GM12872 (cell line): ENCODE results near the gene COL5A3.

Experiments
- TF ChIP-seq, protein P1 (sequence below): IDR thresholded peaks from 3 replicates; pipeline ENCODE4 v1.5.1; 2011; ENCODE audit warnings: low read depth, mild to moderate bottlenecking, low read length, moderate library complexity; ENCODE audit not compliant: insufficient read depth

COL5A3 gene

DNA sequence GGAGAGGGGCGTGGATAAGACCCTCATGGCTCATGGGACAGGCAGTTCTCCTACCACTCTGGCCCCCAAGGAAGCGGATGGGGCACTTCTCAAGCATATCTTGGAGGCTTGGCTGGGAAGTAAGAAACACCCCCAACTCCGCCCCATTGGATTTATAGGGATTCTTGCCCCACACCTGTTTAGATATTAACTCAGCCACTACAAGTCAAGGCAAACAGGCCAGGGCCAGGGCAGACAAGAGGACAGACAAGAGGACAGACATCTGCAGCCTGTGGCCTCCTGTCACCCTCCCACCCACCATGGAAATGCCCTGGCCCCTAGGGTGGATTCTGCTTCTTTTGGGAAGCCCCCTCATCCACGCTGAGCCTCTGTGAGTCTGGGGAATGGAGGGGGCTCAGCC, 27.1 kb upstream of the COL5A3 start:
- TF ChIP-seq, protein P1, sequence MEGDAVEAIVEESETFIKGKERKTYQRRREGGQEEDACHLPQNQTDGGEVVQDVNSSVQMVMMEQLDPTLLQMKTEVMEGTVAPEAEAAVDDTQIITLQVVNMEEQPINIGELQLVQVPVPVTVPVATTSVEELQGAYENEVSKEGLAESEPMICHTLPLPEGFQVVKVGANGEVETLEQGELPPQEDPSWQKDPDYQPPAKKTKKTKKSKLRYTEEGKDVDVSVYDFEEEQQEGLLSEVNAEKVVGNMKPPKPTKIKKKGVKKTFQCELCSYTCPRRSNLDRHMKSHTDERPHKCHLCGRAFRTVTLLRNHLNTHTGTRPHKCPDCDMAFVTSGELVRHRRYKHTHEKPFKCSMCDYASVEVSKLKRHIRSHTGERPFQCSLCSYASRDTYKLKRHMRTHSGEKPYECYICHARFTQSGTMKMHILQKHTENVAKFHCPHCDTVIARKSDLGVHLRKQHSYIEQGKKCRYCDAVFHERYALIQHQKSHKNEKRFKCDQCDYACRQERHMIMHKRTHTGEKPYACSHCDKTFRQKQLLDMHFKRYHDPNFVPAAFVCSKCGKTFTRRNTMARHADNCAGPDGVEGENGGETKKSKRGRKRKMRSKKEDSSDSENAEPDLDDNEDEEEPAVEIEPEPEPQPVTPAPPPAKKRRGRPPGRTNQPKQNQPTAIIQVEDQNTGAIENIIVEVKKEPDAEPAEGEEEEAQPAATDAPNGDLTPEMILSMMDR, result no peak

DNA sequence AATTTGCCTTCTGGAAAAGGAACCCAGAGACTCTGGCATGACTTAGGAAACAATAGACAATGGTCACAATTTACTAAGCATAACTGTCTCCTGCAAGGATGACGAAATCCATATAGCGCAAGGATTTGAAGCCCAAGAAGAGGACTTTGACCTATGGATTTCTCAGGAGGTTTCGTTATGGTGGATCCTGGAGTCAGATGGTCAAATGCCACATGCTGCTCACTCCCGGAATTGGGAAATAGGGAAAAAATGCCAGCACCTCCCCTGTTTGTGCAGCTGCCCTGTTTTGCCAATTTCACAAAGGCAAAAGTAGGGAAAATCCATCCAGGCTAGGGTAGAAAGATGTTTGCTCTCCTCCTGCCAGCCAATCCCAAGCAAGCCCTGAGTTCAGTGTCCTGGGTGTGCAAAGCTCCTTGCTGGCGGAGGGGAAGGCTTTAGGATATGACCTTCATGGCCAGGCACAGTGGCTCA, 26.3 kb upstream of the COL5A3 start:
- TF ChIP-seq, protein P1, result no peak

DNA sequence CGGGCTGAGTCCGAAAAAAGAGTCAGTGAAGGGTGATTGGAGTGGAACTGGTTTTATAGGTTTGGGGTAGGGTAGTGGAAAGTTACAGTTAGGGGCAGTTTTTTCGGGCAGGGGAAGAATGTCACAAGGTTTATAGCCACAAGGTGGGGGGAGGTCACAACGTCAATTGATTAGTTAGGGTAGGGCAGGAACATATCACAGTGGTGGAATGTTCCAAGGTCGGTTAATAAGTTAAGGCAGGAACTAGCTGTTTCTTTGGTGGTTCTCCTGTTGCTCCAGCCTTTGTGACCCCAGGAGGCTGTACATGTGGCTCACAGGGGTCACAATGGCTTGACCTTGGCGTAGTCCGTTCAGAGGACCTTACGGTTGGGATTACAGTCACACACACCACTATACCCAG, 23.3 kb upstream of the COL5A3 start:
- TF ChIP-seq, protein P1, result no peak

DNA sequence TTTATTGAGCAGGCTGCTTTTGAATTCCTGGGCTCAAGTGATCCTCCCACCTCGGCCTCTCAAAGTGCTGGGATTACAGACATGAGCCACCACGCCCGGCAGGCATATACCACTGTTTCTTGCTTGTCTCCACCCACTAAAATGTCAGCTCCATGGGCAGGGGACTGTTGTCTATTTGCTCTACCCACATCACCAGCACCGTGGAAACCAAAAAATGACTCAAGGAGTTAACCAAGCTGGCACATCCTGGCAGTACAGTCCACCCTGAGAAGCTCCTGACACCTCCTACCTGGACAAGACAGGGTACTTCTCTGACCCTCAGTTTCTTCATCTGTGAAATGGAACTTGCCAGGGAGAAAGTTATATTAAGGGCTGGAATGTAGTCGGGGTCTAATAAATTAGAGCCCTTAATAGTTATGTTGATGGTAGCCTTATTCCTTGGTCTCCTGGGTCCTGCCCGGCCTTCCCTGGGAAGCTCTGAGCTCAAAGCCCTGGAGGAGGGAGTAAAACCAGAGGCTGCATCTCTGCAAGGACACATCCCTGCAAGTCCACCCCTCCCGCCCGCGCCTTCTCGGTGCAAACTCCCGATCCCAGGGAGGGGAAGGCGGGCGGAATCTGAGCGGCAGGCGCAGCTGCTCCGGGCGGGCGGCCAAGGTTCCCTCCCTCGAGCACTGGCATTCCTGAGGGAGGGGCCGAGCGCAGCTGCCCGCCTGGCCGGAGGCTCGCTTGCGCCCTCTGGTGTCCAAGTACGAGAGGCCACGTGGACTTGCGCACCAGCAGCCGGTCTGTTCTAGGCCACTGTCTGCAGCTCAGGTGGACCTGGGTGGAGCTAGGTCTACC, 17.1 kb upstream of the COL5A3 start:
- TF ChIP-seq, protein P1, result peak; percentile 95

DNA sequence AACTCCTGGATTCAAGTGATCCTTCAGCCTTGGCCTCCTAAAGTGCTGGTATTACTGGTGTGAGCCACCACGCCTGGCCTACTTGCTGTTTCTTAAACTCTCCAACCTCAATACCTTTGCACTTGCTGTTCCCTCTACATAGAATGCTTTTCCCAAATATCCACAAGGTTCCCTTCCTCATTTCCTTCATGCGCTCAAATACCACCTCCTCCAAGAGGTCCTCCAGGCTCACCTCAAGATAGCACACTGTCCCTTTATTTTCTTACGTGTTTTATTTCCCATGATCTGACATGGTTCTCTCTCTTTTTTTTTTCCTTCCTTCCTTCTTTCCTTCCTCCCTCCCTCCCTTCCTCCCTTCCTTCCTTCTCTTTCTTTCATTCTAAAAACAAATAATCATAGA, 16.4 kb upstream of the COL5A3 start:
- TF ChIP-seq, protein P1, result no peak

DNA sequence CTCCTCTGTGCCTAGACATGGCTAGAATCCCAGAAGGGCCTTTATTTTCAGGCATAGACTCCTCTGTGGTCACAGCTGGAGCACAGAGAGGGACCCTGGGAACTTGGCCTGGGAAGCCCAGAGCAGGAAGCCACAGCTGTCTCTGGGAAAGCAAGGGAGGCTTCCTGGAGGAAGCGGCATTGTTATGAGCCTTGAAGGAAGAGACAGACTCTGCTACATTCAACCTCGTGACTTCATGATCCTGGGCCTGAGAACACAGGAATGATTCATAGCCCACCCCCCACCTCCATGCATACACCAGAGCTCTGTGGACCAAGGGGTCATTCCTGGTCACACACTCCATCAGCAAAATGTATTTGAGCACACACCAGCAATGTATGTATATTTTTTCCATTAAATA, 11.6 kb upstream of the COL5A3 start:
- TF ChIP-seq, protein P1, result no peak

DNA sequence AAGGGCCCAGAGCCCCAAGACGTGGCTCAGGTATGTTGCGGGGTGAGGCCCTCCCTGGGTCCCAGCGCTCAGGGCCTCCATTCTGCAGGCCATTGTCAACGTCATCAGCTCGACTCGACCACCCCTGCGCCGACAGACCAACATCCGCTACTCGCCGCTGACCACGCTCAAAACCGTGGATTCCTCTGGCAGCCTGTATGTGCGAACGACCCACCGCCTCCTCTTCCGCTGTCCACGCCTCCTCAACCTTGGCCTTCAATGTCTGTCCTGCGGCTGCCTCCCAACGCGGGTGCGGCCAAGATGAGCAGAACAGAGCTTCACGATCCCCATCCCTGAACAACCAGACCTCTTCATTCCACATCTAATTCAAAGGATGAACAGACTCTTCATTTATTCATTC, 11.1 kb upstream of the COL5A3 start:
- TF ChIP-seq, protein P1, result no peak
